H9 (cell line): ENCODE measurements around the gene RAI14. TPM values are rescaled to one million over a fixed set of nuclear protein-coding genes. Genes with fewer than 3 reads are reported as not detected.

Experiments used
- DNase-seq: peaks from one replicate; pipeline ENCODE4 v3.0.0-alpha.2; 2017
- H2AFZ ChIP-seq: one replicate; pipeline ENCODE4 v1.6.1; 2013; ENCODE audit warnings: mild to moderate bottlenecking, low read length, control low read depth, moderate library complexity
- H2AK5ac ChIP-seq: 2 replicates; pipeline ENCODE4 v1.6.1; 2013; ENCODE audit warnings: low read length, control low read depth, mixed read lengths; ENCODE audit not compliant: insufficient read length
- H2BK120ac ChIP-seq: one replicate; pipeline ENCODE4 v1.6.1; 2013; ENCODE audit warnings: low read depth, mild to moderate bottlenecking, low read length, control low read depth, inconsistent platforms; ENCODE audit not compliant: poor library complexity, severe bottlenecking
- H2BK12ac ChIP-seq: 2 replicates; pipeline ENCODE4 v1.6.1; 2013; ENCODE audit warnings: low read length, control low read depth, mixed read lengths, low read depth; ENCODE audit not compliant: insufficient read length
- H2BK15ac ChIP-seq: 2 replicates; pipeline ENCODE4 v1.6.1; 2013; ENCODE audit warnings: low read depth, low read length, control low read depth
- H2BK20ac ChIP-seq: one replicate; pipeline ENCODE4 v1.6.1; 2013; ENCODE audit warnings: low read depth, mild to moderate bottlenecking, low read length, control low read depth, inconsistent platforms; ENCODE audit not compliant: poor library complexity, severe bottlenecking
- H2BK5ac ChIP-seq: 2 replicates; pipeline ENCODE4 v1.6.1; 2013; ENCODE audit warnings: low read length, control low read depth, mixed read lengths; ENCODE audit not compliant: insufficient read length
- H3K14ac ChIP-seq: 2 replicates; pipeline ENCODE4 v1.6.1; 2013; ENCODE audit warnings: low read length, control low read depth; ENCODE audit not compliant: insufficient read depth
- H3K18ac ChIP-seq: 2 replicates; pipeline ENCODE4 v1.6.1; 2013; ENCODE audit warnings: low read depth, mild to moderate bottlenecking, mixed read lengths, low read length, control low read depth; ENCODE audit not compliant: insufficient read length
- H3K23ac ChIP-seq: 2 replicates; pipeline ENCODE4 v1.6.1; 2013; ENCODE audit warnings: low read length, control low read depth, mixed read lengths, low read depth; ENCODE audit not compliant: insufficient read length
- H3K23me2 ChIP-seq: 2 replicates; pipeline ENCODE4 v1.6.1; 2013; ENCODE audit warnings: low read depth, mild to moderate bottlenecking, mixed read lengths, low read length, control low read depth; ENCODE audit not compliant: insufficient read length, poor library complexity, severe bottlenecking
- H3K27ac ChIP-seq: 2 replicates; pipeline ENCODE4 v1.5.1; 2013; ENCODE audit warnings: low read length, control low read depth, mixed read lengths, low read depth; ENCODE audit not compliant: insufficient read length
- H3K27me3 ChIP-seq: 2 replicates; pipeline ENCODE4 v1.6.1; 2013; ENCODE audit warnings: low read length, control low read depth, inconsistent platforms; ENCODE audit not compliant: insufficient read depth
- H3K4ac ChIP-seq: 2 replicates; pipeline ENCODE4 v1.6.1; 2013; ENCODE audit warnings: low read depth, mild to moderate bottlenecking, control low read depth, inconsistent platforms, low read length, moderate library complexity
- H3K4me1 ChIP-seq: 2 replicates; pipeline ENCODE4 v1.6.1; 2013; ENCODE audit warnings: low read length, control low read depth, inconsistent platforms; ENCODE audit not compliant: insufficient read depth
- H3K4me2 ChIP-seq: 2 replicates; pipeline ENCODE4 v1.6.1; 2013; ENCODE audit warnings: low read length, control low read depth, mixed read lengths; ENCODE audit not compliant: insufficient read length, insufficient read depth
- H3K56ac ChIP-seq: 2 replicates; pipeline ENCODE4 v1.6.1; 2013; ENCODE audit warnings: low read depth, mild to moderate bottlenecking, mixed read lengths, low read length, control low read depth; ENCODE audit not compliant: insufficient read length
- H3K79me1 ChIP-seq: 2 replicates; pipeline ENCODE4 v1.6.1; 2013; ENCODE audit warnings: low read depth, mild to moderate bottlenecking, moderate library complexity, low read length, control low read depth, inconsistent platforms; ENCODE audit not compliant: insufficient read depth, poor library complexity, severe bottlenecking
- H3K79me2 ChIP-seq: 2 replicates; pipeline ENCODE4 v1.6.1; 2013; ENCODE audit warnings: low read length, control low read depth, inconsistent platforms; ENCODE audit not compliant: insufficient read depth
- H3K9ac ChIP-seq: 2 replicates; pipeline ENCODE4 v1.6.1; 2013; ENCODE audit warnings: low read length, control low read depth, mixed read lengths; ENCODE audit not compliant: insufficient read length; ENCODE audit errors: extremely low read depth
- H3K9me3 ChIP-seq: one replicate; pipeline ENCODE4 v1.6.1; 2013; ENCODE audit warnings: low read depth, low read length, inconsistent platforms; ENCODE audit not compliant: control insufficient read depth
- H3T11ph ChIP-seq: one replicate; pipeline ENCODE4 v1.6.1; 2013; ENCODE audit warnings: mild to moderate bottlenecking, low read length, control low read depth, inconsistent platforms
- H4K20me1 ChIP-seq: one replicate; pipeline ENCODE4 v1.6.1; 2013; ENCODE audit not compliant: control insufficient read depth, insufficient read length, insufficient read depth
- H4K5ac ChIP-seq: 2 replicates; pipeline ENCODE4 v1.6.1; 2013; ENCODE audit warnings: low read depth, mild to moderate bottlenecking, mixed read lengths, low read length, control low read depth; ENCODE audit not compliant: insufficient read length
- H4K8ac ChIP-seq: replicated peaks from 2 replicates; pipeline ENCODE4 v1.6.1; 2013; ENCODE audit warnings: low read length, control low read depth, mixed read lengths, low read depth; ENCODE audit not compliant: insufficient read length
- H4K91ac ChIP-seq: 2 replicates; pipeline ENCODE4 v1.6.1; 2013; ENCODE audit warnings: low read depth, mild to moderate bottlenecking, moderate library complexity, mixed read lengths, low read length, control low read depth; ENCODE audit not compliant: insufficient read length
- H3K27ac Mint-ChIP-seq, 3 experiments: 2 replicates in 2 of 3; 3 replicates in 1 of 3; pipeline ENCODE4 v1.8.0; 2020 to 2021; ENCODE audit warnings: mixed read lengths in 3 of 3, mild to moderate bottlenecking in 1 of 3, moderate library complexity in 1 of 3
- H3K27me3 Mint-ChIP-seq: 2 replicates; pipeline ENCODE4 v1.8.0; 2021; ENCODE audit warnings: low read depth, mild to moderate bottlenecking, moderate library complexity, mixed read lengths
- H3K36me3 Mint-ChIP-seq, 3 experiments: 2 replicates in 2 of 3; 3 replicates in 1 of 3; pipeline ENCODE4 v1.8.0; 2020 to 2021; ENCODE audit warnings: low read depth in 3 of 3, mixed read lengths in 3 of 3; ENCODE audit not compliant: insufficient read depth in 1 of 3
- H3K4me1 Mint-ChIP-seq, 2 experiments: 2 replicates each; pipeline ENCODE4 v1.8.0; 2020; ENCODE audit warnings: mixed read lengths in 2 of 2
- H3K4me3 Mint-ChIP-seq, 2 experiments: 2 replicates in 1 of 2; 3 replicates in 1 of 2; pipeline ENCODE4 v1.8.0; 2020 to 2021; ENCODE audit warnings: mild to moderate bottlenecking in 2 of 2, mixed read lengths in 2 of 2, moderate library complexity in 1 of 2
- H3K9me3 Mint-ChIP-seq, 2 experiments: 2 replicates in 1 of 2; 3 replicates in 1 of 2; pipeline ENCODE4 v1.8.0; 2020; ENCODE audit warnings: mild to moderate bottlenecking in 2 of 2, mixed read lengths in 2 of 2, moderate library complexity in 1 of 2
- CTCF ChIP-seq: fragments of 200-600 bp; sonication (generic); conservative IDR thresholded peaks from 3 replicates; pipeline ENCODE4 v1.8.0; 2021; ENCODE audit warnings: antibody characterized with exemption, mild to moderate bottlenecking
- WGBS: extraction: QIAGEN DNeasy Blood & Tissue Kit; methylation state at CpG from one replicate; pipeline ENCODE4 v1.1.7; 2013; ENCODE audit warnings: missing lambda C conversion rate, low lambda C conversion rate, mixed read lengths; ENCODE audit not compliant: insufficient read length; ENCODE audit errors: extremely low coverage; 5-methylcytosine and 5-hydroxymethylcytosine counted together
- total RNA-seq: library from RNA; stranded (reverse); gene quantifications from 2 replicates; pipeline ENCODE4 v1.2.1, GENCODE V29; 2021

The RAI14 gene
- total RNA-seq, 1 experiment from 2014 or later: 127 TPM

GRCh38 chr5:34688015-34688810 lies 32.1 kb downstream of the RAI14 start:
- Histone ChIP-seq H2BK5ac (no peak overlapping the region), H2BK12ac (no peak overlapping the region), H2BK15ac (no peak overlapping the region), H3K4me2 (no peak overlapping the region), H3K4ac (no peak overlapping the region), H2BK20ac (no peak overlapping the region), H3K9ac (no peak overlapping the region), H4K5ac (no peak overlapping the region), H4K8ac (no peak overlapping the region), H3K4me1 (peaks cover 15% of the 10 kb centered on the region; the same call in 1 of the 2 replicates), H3K18ac (no peak overlapping the region), H3K79me2 (peaks cover 27% of the 10 kb centered on the region; the same call in 1 of the 2 replicates), H4K91ac (no peak overlapping the region), H3K27me3 (no peaks in the 10 kb centered on the region), H3T11ph (no peak overlapping the region), H2AFZ (no peak overlapping the region), H3K79me1 (no peaks in the 10 kb centered on the region), H3K14ac (no peak overlapping the region), H3K27ac (no peak overlapping the region), H2BK120ac (no peak overlapping the region), H2AK5ac (no peak overlapping the region), H4K20me1 (no peaks in the 10 kb centered on the region), H3K9me3 (no peaks in the 10 kb centered on the region), H3K56ac (no peak overlapping the region), H3K23me2 (no peaks in the 10 kb centered on the region), H3K23ac (no peak overlapping the region)
- no peaks in the 10 kb centered on the region for H3K27me3 Mint-ChIP-seq
- no peak for DNase-seq
- no CpG with 5 or more reads among the region's 7 CpGs for WGBS
- peaks cover 30 to 57% (median 53%) of the 10 kb centered on the region in 3 experiments for H3K36me3 Mint-ChIP-seq
- peak overlapping the region; percentile 39 to 89 (median 87); a peak in 6 of 7 replicates for H3K27ac Mint-ChIP-seq
- no peak for TF ChIP-seq CTCF
- no peaks in the 10 kb centered on the region for H3K9me3 Mint-ChIP-seq
- H3K4me3 Mint-ChIP-seq: no peak overlapping the region
- H3K4me1 Mint-ChIP-seq: peaks cover 51 to 58% of the 10 kb centered on the region in 2 experiments
